Skeletal muscle tissue (tissue), 4 donors: ENCODE measurements around the gene RHEB. TPM values are rescaled to one million over a fixed set of nuclear protein-coding genes. Genes with fewer than 3 reads are reported as not detected.

ENCODE experiments used
- H3K27ac ChIP-seq: one replicate; pipeline ENCODE4 v1.7.0; 2013; ENCODE audit warnings: mild to moderate bottlenecking, low read depth, low read length, inconsistent platforms
- H3K27me3 ChIP-seq, 3 donors: one replicate each; pipeline ENCODE4 v1.7.0; 2013; ENCODE audit warnings: low read length in 3 of 3; ENCODE audit not compliant: control insufficient read depth in 3 of 3, insufficient read depth in 3 of 3
- H3K36me3 ChIP-seq, 3 donors: one replicate each; pipeline ENCODE4 v1.7.0; 2013; ENCODE audit warnings: low read length in 3 of 3; ENCODE audit not compliant: control insufficient read depth in 3 of 3, insufficient read depth in 3 of 3
- H3K4me1 ChIP-seq, 3 donors: one replicate each; pipeline ENCODE4 v1.7.0; 2013; ENCODE audit warnings: low read length in 3 of 3, mild to moderate bottlenecking in 3 of 3; ENCODE audit not compliant: control insufficient read depth in 3 of 3, insufficient read depth in 3 of 3
- H3K4me3 ChIP-seq, 3 donors: one replicate each; pipeline ENCODE4 v1.7.0; 2013; ENCODE audit warnings: low read length in 3 of 3
- H3K9ac ChIP-seq, 3 donors: one replicate each; pipeline ENCODE4 v1.7.0; 2013; ENCODE audit warnings: low read length in 3 of 3, mild to moderate bottlenecking in 3 of 3, moderate library complexity in 2 of 3, low read depth in 1 of 3
- H3K9me3 ChIP-seq, 3 donors: one replicate each; pipeline ENCODE4 v1.7.0; 2013; ENCODE audit warnings: low read length in 3 of 3; ENCODE audit not compliant: control insufficient read depth in 3 of 3
- total RNA-seq: library from RNA; depleted of rRNA; stranded (reverse); fragments of >200 nt; gene quantifications from one replicate; pipeline ENCODE4 v1.2.3, GENCODE V29; 2014
- donor health status: Osteomylitis.

RHEB gene
- 73.6 TPM for total RNA-seq

GRCh38 chr7:151519765-151520418 is at the start of gene RHEB:
Gene RHEB (minus strand): TSS chr7:151519895. CDS start chr7:151519511, 384 bp downstream.
- Histone ChIP-seq H3K9ac (peak within 1 kb of the TSS; percentile 92 to 94 (median 93)), H3K27me3 (no peaks in the 10 kb centered on the region), H3K4me3 (peak within 1 kb of the TSS; percentile 85 to 91 (median 87)), H3K9me3 (no peaks in the 10 kb centered on the region), H3K27ac (peak within 1 kb of the TSS; percentile 97), H3K4me1 (peaks cover 15 to 33% (median 25%) of the 10 kb centered on the region in 3 donors), H3K36me3 (no peaks in the 10 kb centered on the region)

GRCh38 chr7:151566897-151567320 is 47.2 kb upstream of the RHEB start:
- Histone ChIP-seq H3K4me1 (peaks cover 0 to 5% (median 3%) of the 10 kb centered on the region in 3 donors), H3K36me3 (peaks cover 9 to 11% (median 9%) of the 10 kb centered on the region in 3 donors)

GRCh38 chr7:151565541-151565940 is 45.8 kb upstream of the RHEB start:
- peaks cover 0 to 5% (median 3%) of the 10 kb centered on the region in 3 donors for H3K4me1 ChIP-seq
- H3K36me3 ChIP-seq, result peaks cover 11 to 14% (median 12%) of the 10 kb centered on the region in 3 donors
- no peaks in the 10 kb centered on the region for H3K9me3 ChIP-seq
- no peak overlapping the region for H3K9ac ChIP-seq
- no peak overlapping the region for H3K4me3 ChIP-seq
- H3K27ac ChIP-seq, result no peak overlapping the region
- H3K27me3 ChIP-seq, result no peaks in the 10 kb centered on the region

More at GRCh38 chr7:151566897-151567320, 47.2 kb upstream of the RHEB start:
- no peak overlapping the region for H3K9ac ChIP-seq
- H3K9me3 ChIP-seq, result no peaks in the 10 kb centered on the region
- H3K27ac ChIP-seq, result no peak overlapping the region
- no peaks in the 10 kb centered on the region for H3K27me3 ChIP-seq
- H3K4me3 ChIP-seq, result no peak overlapping the region

- no peaks in the 10 kb centered on the region for H3K27me3 ChIP-seq
- no peak overlapping the region for H3K27ac ChIP-seq
- H3K4me3 ChIP-seq, result no peak overlapping the region
- H3K9ac ChIP-seq, result no peak overlapping the region
- no peaks in the 10 kb centered on the region for H3K4me1 ChIP-seq
- H3K36me3 ChIP-seq, result peaks cover 15 to 28% (median 16%) of the 10 kb centered on the region in 3 donors
- H3K9me3 ChIP-seq, result no peaks in the 10 kb centered on the region
Measured at GRCh38 chr7:151560243-151560642, 40.5 kb upstream of the RHEB start.

- no peak overlapping the region for H3K4me3 ChIP-seq
- no peak overlapping the region for H3K9ac ChIP-seq
- peaks cover 13 to 28% (median 14%) of the 10 kb centered on the region in 3 donors for H3K36me3 ChIP-seq
- no peak overlapping the region for H3K27ac ChIP-seq
- H3K27me3 ChIP-seq, result no peaks in the 10 kb centered on the region
- H3K9me3 ChIP-seq, result no peaks in the 10 kb centered on the region
- H3K4me1 ChIP-seq, result no peaks in the 10 kb centered on the region
Measured at GRCh38 chr7:151559557-151560183, 40.0 kb upstream of the RHEB start.

- Histone ChIP-seq H3K4me3 (no peak overlapping the region), H3K4me1 (no peaks in the 10 kb centered on the region), H3K27ac (no peak overlapping the region), H3K9me3 (no peaks in the 10 kb centered on the region), H3K36me3 (peaks cover 7 to 20% (median 8%) of the 10 kb centered on the region in 3 donors), H3K27me3 (no peaks in the 10 kb centered on the region), H3K9ac (no peak overlapping the region)
Measured at GRCh38 chr7:151558575-151558974, 38.9 kb upstream of the RHEB start.

- Histone ChIP-seq H3K36me3 (peaks cover 5 to 18% (median 6%) of the 10 kb centered on the region in 3 donors), H3K27ac (no peak overlapping the region), H3K27me3 (no peaks in the 10 kb centered on the region), H3K9me3 (no peaks in the 10 kb centered on the region), H3K4me1 (peaks cover 6 to 10% (median 8%) of the 10 kb centered on the region in 3 donors), H3K9ac (no peak overlapping the region), H3K4me3 (no peak overlapping the region)
Measured at GRCh38 chr7:151556592-151556991, 36.9 kb upstream of the RHEB start.

GRCh38 chr7:151553356-151553755 is 33.7 kb upstream of the RHEB start:
- peaks cover 6 to 10% (median 8%) of the 10 kb centered on the region in 3 donors for H3K4me1 ChIP-seq
- H3K9ac ChIP-seq, result no peak overlapping the region
- no peak overlapping the region for H3K27ac ChIP-seq
- H3K27me3 ChIP-seq, result no peaks in the 10 kb centered on the region
- no peaks in the 10 kb centered on the region for H3K9me3 ChIP-seq
- no peak overlapping the region for H3K4me3 ChIP-seq
- H3K36me3 ChIP-seq, result peaks cover 0 to 7% (median 0%) of the 10 kb centered on the region in 3 donors

GRCh38 chr7:151552352-151553028 is 32.8 kb upstream of the RHEB start:
- Histone ChIP-seq H3K4me3 (peak overlapping the region in 1 of 3 donors; percentile 6), H3K9me3 (no peaks in the 10 kb centered on the region), H3K9ac (peak overlapping the region in 1 of 3 donors; percentile 40), H3K4me1 (peaks cover 6 to 10% (median 8%) of the 10 kb centered on the region in 3 donors), H3K27me3 (no peaks in the 10 kb centered on the region), H3K36me3 (peaks cover 0 to 3% (median 0%) of the 10 kb centered on the region in 3 donors), H3K27ac (no peak overlapping the region)

GRCh38 chr7:151551820-151552219 is 32.1 kb upstream of the RHEB start:
- Histone ChIP-seq H3K4me3 (no peak overlapping the region), H3K27ac (no peak overlapping the region), H3K36me3 (no peaks in the 10 kb centered on the region), H3K27me3 (no peaks in the 10 kb centered on the region), H3K9ac (no peak overlapping the region), H3K9me3 (no peaks in the 10 kb centered on the region), H3K4me1 (peaks cover 6 to 14% (median 8%) of the 10 kb centered on the region in 3 donors)
